H9 (cell line): ENCODE results near the gene SRRM2. TPM values are rescaled to one million over a fixed set of nuclear protein-coding genes. Genes with fewer than 3 reads are reported as not detected.

Source experiments
- DNase-seq: peaks from one replicate; pipeline ENCODE4 v3.0.0-alpha.2; 2017
- H2AFZ ChIP-seq: one replicate; pipeline ENCODE4 v1.6.1; 2013; ENCODE audit warnings: mild to moderate bottlenecking, low read length, control low read depth, moderate library complexity
- H2AK5ac ChIP-seq: 2 replicates; pipeline ENCODE4 v1.6.1; 2013; ENCODE audit warnings: low read length, control low read depth, mixed read lengths; ENCODE audit not compliant: insufficient read length
- H2BK120ac ChIP-seq: one replicate; pipeline ENCODE4 v1.6.1; 2013; ENCODE audit warnings: low read depth, mild to moderate bottlenecking, low read length, control low read depth, inconsistent platforms; ENCODE audit not compliant: poor library complexity, severe bottlenecking
- H2BK12ac ChIP-seq: 2 replicates; pipeline ENCODE4 v1.6.1; 2013; ENCODE audit warnings: low read length, control low read depth, mixed read lengths, low read depth; ENCODE audit not compliant: insufficient read length
- H2BK15ac ChIP-seq: 2 replicates; pipeline ENCODE4 v1.6.1; 2013; ENCODE audit warnings: low read depth, low read length, control low read depth
- H2BK20ac ChIP-seq: one replicate; pipeline ENCODE4 v1.6.1; 2013; ENCODE audit warnings: low read depth, mild to moderate bottlenecking, low read length, control low read depth, inconsistent platforms; ENCODE audit not compliant: poor library complexity, severe bottlenecking
- H2BK5ac ChIP-seq: 2 replicates; pipeline ENCODE4 v1.6.1; 2013; ENCODE audit warnings: low read length, control low read depth, mixed read lengths; ENCODE audit not compliant: insufficient read length
- H3K14ac ChIP-seq: 2 replicates; pipeline ENCODE4 v1.6.1; 2013; ENCODE audit warnings: low read length, control low read depth; ENCODE audit not compliant: insufficient read depth
- H3K18ac ChIP-seq: 2 replicates; pipeline ENCODE4 v1.6.1; 2013; ENCODE audit warnings: low read depth, mild to moderate bottlenecking, mixed read lengths, low read length, control low read depth; ENCODE audit not compliant: insufficient read length
- H3K23ac ChIP-seq: 2 replicates; pipeline ENCODE4 v1.6.1; 2013; ENCODE audit warnings: low read length, control low read depth, mixed read lengths, low read depth; ENCODE audit not compliant: insufficient read length
- H3K23me2 ChIP-seq: 2 replicates; pipeline ENCODE4 v1.6.1; 2013; ENCODE audit warnings: low read depth, mild to moderate bottlenecking, mixed read lengths, low read length, control low read depth; ENCODE audit not compliant: insufficient read length, poor library complexity, severe bottlenecking
- H3K27ac ChIP-seq: 2 replicates; pipeline ENCODE4 v1.5.1; 2013; ENCODE audit warnings: low read length, control low read depth, mixed read lengths, low read depth; ENCODE audit not compliant: insufficient read length
- H3K27me3 ChIP-seq: 2 replicates; pipeline ENCODE4 v1.6.1; 2013; ENCODE audit warnings: low read length, control low read depth, inconsistent platforms; ENCODE audit not compliant: insufficient read depth
- H3K4ac ChIP-seq: 2 replicates; pipeline ENCODE4 v1.6.1; 2013; ENCODE audit warnings: low read depth, mild to moderate bottlenecking, control low read depth, inconsistent platforms, low read length, moderate library complexity
- H3K4me1 ChIP-seq: 2 replicates; pipeline ENCODE4 v1.6.1; 2013; ENCODE audit warnings: low read length, control low read depth, inconsistent platforms; ENCODE audit not compliant: insufficient read depth
- H3K4me2 ChIP-seq: 2 replicates; pipeline ENCODE4 v1.6.1; 2013; ENCODE audit warnings: low read length, control low read depth, mixed read lengths; ENCODE audit not compliant: insufficient read length, insufficient read depth
- H3K56ac ChIP-seq: 2 replicates; pipeline ENCODE4 v1.6.1; 2013; ENCODE audit warnings: low read depth, mild to moderate bottlenecking, mixed read lengths, low read length, control low read depth; ENCODE audit not compliant: insufficient read length
- H3K79me1 ChIP-seq: 2 replicates; pipeline ENCODE4 v1.6.1; 2013; ENCODE audit warnings: low read depth, mild to moderate bottlenecking, moderate library complexity, low read length, control low read depth, inconsistent platforms; ENCODE audit not compliant: insufficient read depth, poor library complexity, severe bottlenecking
- H3K79me2 ChIP-seq: 2 replicates; pipeline ENCODE4 v1.6.1; 2013; ENCODE audit warnings: low read length, control low read depth, inconsistent platforms; ENCODE audit not compliant: insufficient read depth
- H3K9ac ChIP-seq: 2 replicates; pipeline ENCODE4 v1.6.1; 2013; ENCODE audit warnings: low read length, control low read depth, mixed read lengths; ENCODE audit not compliant: insufficient read length; ENCODE audit errors: extremely low read depth
- H3K9me3 ChIP-seq: one replicate; pipeline ENCODE4 v1.6.1; 2013; ENCODE audit warnings: low read depth, low read length, inconsistent platforms; ENCODE audit not compliant: control insufficient read depth
- H3T11ph ChIP-seq: one replicate; pipeline ENCODE4 v1.6.1; 2013; ENCODE audit warnings: mild to moderate bottlenecking, low read length, control low read depth, inconsistent platforms
- H4K20me1 ChIP-seq: one replicate; pipeline ENCODE4 v1.6.1; 2013; ENCODE audit not compliant: control insufficient read depth, insufficient read length, insufficient read depth
- H4K5ac ChIP-seq: 2 replicates; pipeline ENCODE4 v1.6.1; 2013; ENCODE audit warnings: low read depth, mild to moderate bottlenecking, mixed read lengths, low read length, control low read depth; ENCODE audit not compliant: insufficient read length
- H4K8ac ChIP-seq: replicated peaks from 2 replicates; pipeline ENCODE4 v1.6.1; 2013; ENCODE audit warnings: low read length, control low read depth, mixed read lengths, low read depth; ENCODE audit not compliant: insufficient read length
- H4K91ac ChIP-seq: 2 replicates; pipeline ENCODE4 v1.6.1; 2013; ENCODE audit warnings: low read depth, mild to moderate bottlenecking, moderate library complexity, mixed read lengths, low read length, control low read depth; ENCODE audit not compliant: insufficient read length
- H3K27ac Mint-ChIP-seq, 3 experiments: 2 replicates in 2 of 3; 3 replicates in 1 of 3; pipeline ENCODE4 v1.8.0; 2020 to 2021; ENCODE audit warnings: mixed read lengths in 3 of 3, mild to moderate bottlenecking in 1 of 3, moderate library complexity in 1 of 3
- H3K27me3 Mint-ChIP-seq: 2 replicates; pipeline ENCODE4 v1.8.0; 2021; ENCODE audit warnings: low read depth, mild to moderate bottlenecking, moderate library complexity, mixed read lengths
- H3K36me3 Mint-ChIP-seq, 3 experiments: 2 replicates in 2 of 3; 3 replicates in 1 of 3; pipeline ENCODE4 v1.8.0; 2020 to 2021; ENCODE audit warnings: low read depth in 3 of 3, mixed read lengths in 3 of 3; ENCODE audit not compliant: insufficient read depth in 1 of 3
- H3K4me1 Mint-ChIP-seq, 2 experiments: 2 replicates each; pipeline ENCODE4 v1.8.0; 2020; ENCODE audit warnings: mixed read lengths in 2 of 2
- H3K4me3 Mint-ChIP-seq, 2 experiments: 2 replicates in 1 of 2; 3 replicates in 1 of 2; pipeline ENCODE4 v1.8.0; 2020 to 2021; ENCODE audit warnings: mild to moderate bottlenecking in 2 of 2, mixed read lengths in 2 of 2, moderate library complexity in 1 of 2
- H3K9me3 Mint-ChIP-seq, 2 experiments: 2 replicates in 1 of 2; 3 replicates in 1 of 2; pipeline ENCODE4 v1.8.0; 2020; ENCODE audit warnings: mild to moderate bottlenecking in 2 of 2, mixed read lengths in 2 of 2, moderate library complexity in 1 of 2
- WGBS: extraction: QIAGEN DNeasy Blood & Tissue Kit; methylation state at CpG from one replicate; pipeline ENCODE4 v1.1.7; 2013; ENCODE audit warnings: missing lambda C conversion rate, low lambda C conversion rate, mixed read lengths; ENCODE audit not compliant: insufficient read length; ENCODE audit errors: extremely low coverage; 5-methylcytosine and 5-hydroxymethylcytosine counted together
- total RNA-seq: library from RNA; stranded (reverse); gene quantifications from 2 replicates; pipeline ENCODE4 v1.2.1, GENCODE V29; 2021
- TF ChIP-seq, protein P1 (sequence below): fragments of 200-600 bp; sonication (generic); conservative IDR thresholded peaks from 3 replicates; pipeline ENCODE4 v1.8.0; 2021; ENCODE audit warnings: antibody characterized with exemption, mild to moderate bottlenecking

The SRRM2 gene
- total RNA-seq, 1 experiment from 2014 or later, result 694 TPM

DNA sequence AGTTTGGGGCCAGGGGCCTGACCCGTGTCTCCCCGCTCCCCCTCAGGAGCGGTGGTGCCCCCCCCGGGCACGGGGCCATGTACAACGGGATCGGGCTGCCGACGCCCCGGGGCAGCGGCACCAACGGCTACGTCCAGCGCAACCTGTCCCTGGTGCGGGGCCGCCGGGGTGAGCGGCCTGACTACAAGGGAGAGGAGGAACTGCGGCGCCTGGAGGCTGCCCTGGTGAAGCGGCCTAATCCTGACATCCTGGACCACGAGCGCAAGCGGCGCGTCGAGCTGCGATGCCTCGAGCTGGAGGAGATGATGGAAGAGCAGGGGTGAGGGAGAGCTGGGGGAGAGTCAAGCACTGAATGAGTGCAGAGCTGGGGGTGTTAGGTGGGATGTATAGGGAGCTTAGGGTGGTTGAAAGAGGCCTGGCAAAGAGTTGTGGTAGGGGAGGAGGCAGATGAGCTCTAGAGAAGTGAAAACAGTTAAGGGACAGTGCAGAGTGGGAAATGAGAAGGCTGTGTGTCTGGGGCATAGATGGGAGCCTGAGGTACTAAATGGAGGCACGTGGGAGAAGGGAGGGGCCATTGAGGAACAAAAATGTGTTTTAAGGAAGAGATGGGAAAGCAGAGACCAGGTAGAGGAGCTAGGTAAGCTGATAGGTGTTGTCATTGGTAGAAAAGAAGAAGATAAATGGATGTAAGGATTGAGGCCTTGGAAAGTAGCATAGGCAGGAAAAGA lies 4.0 kb downstream of the SRRM2 start:
- Histone ChIP-seq H3K9ac (no peak overlapping the region), H3K23ac (no peak overlapping the region)

More for the DNA sequence above, 4.0 kb downstream of the SRRM2 start:
- Histone ChIP-seq H3K9me3 (no peaks in the 10 kb centered on the region), H3K14ac (no peak overlapping the region), H3K79me2 (peaks cover 51% of the 10 kb centered on the region), H2BK5ac (no peak overlapping the region), H3K56ac (no peak overlapping the region), H3K27me3 (no peaks in the 10 kb centered on the region), H2BK12ac (no peak overlapping the region), H4K20me1 (no peaks in the 10 kb centered on the region), H3K4ac (no peak overlapping the region), H4K8ac (no peak overlapping the region), H2AFZ (no peak overlapping the region), H2BK120ac (no peak overlapping the region), H3K23me2 (peaks cover 6% of the 10 kb centered on the region), H3K4me2 (no peak overlapping the region), H3T11ph (no peak overlapping the region), H3K79me1 (peaks cover 13% of the 10 kb centered on the region), H3K27ac (no peak overlapping the region), H2BK15ac (no peak overlapping the region), H3K18ac (no peak overlapping the region), H4K91ac (no peak overlapping the region), H2AK5ac (no peak overlapping the region), H2BK20ac (no peak overlapping the region), H3K4me1 (0 out of 2 replicates have a peak, but pooled peaks cover 3% of the 10 kb centered on the region), H4K5ac (no peak overlapping the region)
- DNase-seq, result no peak
- Mint-ChIP-seq H3K36me3 (peaks cover 75 to 82% (median 80%) of the 10 kb centered on the region in 3 experiments), H3K9me3 (peaks cover 10 to 16% of the 10 kb centered on the region in 2 experiments; a peak in 4 of 5 replicates), H3K4me1 (peaks cover 28 to 30% of the 10 kb centered on the region in 2 experiments), H3K4me3 (0 out of 5 replicates have a peak overlapping the region, but pooled peaks of 1 of the 2 experiments have one; percentile 3), H3K27me3 (peaks cover 2% of the 10 kb centered on the region; the same call in 1 of the 2 replicates), H3K27ac (peak overlapping the region; percentile 18 to 87 (median 37); a peak in 5 of 7 replicates)
- whole genome bisulfite sequencing, result no CpG with 5 or more reads among the region's 30 CpGs
- TF ChIP-seq, protein P1, sequence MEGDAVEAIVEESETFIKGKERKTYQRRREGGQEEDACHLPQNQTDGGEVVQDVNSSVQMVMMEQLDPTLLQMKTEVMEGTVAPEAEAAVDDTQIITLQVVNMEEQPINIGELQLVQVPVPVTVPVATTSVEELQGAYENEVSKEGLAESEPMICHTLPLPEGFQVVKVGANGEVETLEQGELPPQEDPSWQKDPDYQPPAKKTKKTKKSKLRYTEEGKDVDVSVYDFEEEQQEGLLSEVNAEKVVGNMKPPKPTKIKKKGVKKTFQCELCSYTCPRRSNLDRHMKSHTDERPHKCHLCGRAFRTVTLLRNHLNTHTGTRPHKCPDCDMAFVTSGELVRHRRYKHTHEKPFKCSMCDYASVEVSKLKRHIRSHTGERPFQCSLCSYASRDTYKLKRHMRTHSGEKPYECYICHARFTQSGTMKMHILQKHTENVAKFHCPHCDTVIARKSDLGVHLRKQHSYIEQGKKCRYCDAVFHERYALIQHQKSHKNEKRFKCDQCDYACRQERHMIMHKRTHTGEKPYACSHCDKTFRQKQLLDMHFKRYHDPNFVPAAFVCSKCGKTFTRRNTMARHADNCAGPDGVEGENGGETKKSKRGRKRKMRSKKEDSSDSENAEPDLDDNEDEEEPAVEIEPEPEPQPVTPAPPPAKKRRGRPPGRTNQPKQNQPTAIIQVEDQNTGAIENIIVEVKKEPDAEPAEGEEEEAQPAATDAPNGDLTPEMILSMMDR, result no peak
